ENCODE measurements around the gene LMAN1L.
A peak's percentile ranks its signal among the peaks of the same experiment; 100 is the strongest.

Gene LMAN1L

GRCh38 chr15:74837482-74838136, 25.0 kb downstream of the LMAN1L start:
- DNase-seq (ENCODE audit: low read depth in 2 of 2), result no peak

- no peak for DNase-seq (ENCODE audit: low read depth in 2 of 2)
Observed at GRCh38 chr15:74838137-74838516, 25.5 kb downstream of the LMAN1L start.

- DNase-seq (ENCODE audit: low read depth in 2 of 2), result no peak
Observed at GRCh38 chr15:74838746-74839525, 26.3 kb downstream of the LMAN1L start.

- no peak for DNase-seq (ENCODE audit: low read depth in 2 of 2)
Observed at GRCh38 chr15:74839526-74840395, 27.1 kb downstream of the LMAN1L start.

- no peak for DNase-seq (ENCODE audit: low read depth in 2 of 2)
Observed at GRCh38 chr15:74840851-74841775, 28.5 kb downstream of the LMAN1L start.

- DNase-seq (ENCODE audit: low read depth in 2 of 2), result no peak
Observed at GRCh38 chr15:74841891-74842373, 29.3 kb downstream of the LMAN1L start.

- DNase-seq (ENCODE audit: low read depth in 2 of 2), result peak; percentile 81 to 85
Observed at GRCh38 chr15:74842581-74843444, 30.2 kb downstream of the LMAN1L start, which contains the start of gene ULK3. Gene ULK3 (minus strand): TSS chr15:74843156. CDS start chr15:74843105, 51 bp downstream.

- no peak for DNase-seq (ENCODE audit: low read depth in 2 of 2)
Observed at GRCh38 chr15:74843445-74843828, 30.8 kb downstream of the LMAN1L start.

GRCh38 chr15:74843891-74844299, 31.3 kb downstream of the LMAN1L start:
- no peak for DNase-seq (ENCODE audit: low read depth in 2 of 2)

GRCh38 chr15:74844319-74845207, 31.9 kb downstream of the LMAN1L start:
- no peak for DNase-seq (ENCODE audit: low read depth in 2 of 2)

GRCh38 chr15:74845208-74845568, 32.6 kb downstream of the LMAN1L start:
- DNase-seq (ENCODE audit: low read depth in 2 of 2), result no peak

- DNase-seq (ENCODE audit: low read depth in 2 of 2), result no peak
Observed at GRCh38 chr15:74845581-74845980, 32.9 kb downstream of the LMAN1L start.

GRCh38 chr15:74847432-74847831, 34.8 kb downstream of the LMAN1L start:
- DNase-seq (ENCODE audit: low read depth in 2 of 2), result no peak

GRCh38 chr15:74850393-74850792, 37.8 kb downstream of the LMAN1L start:
- no peak for DNase-seq (ENCODE audit: low read depth in 2 of 2)

GRCh38 chr15:74851960-74852359, 39.3 kb downstream of the LMAN1L start:
- no peak for DNase-seq (ENCODE audit: low read depth in 2 of 2)

- no peak for DNase-seq (ENCODE audit: low read depth in 2 of 2)
Observed at GRCh38 chr15:74854453-74855022, 41.9 kb downstream of the LMAN1L start.

- DNase-seq (ENCODE audit: low read depth in 2 of 2), result no peak
Observed at GRCh38 chr15:74855857-74856256, 43.2 kb downstream of the LMAN1L start.

- no peak for DNase-seq (ENCODE audit: low read depth in 2 of 2)
Observed at GRCh38 chr15:74856537-74856936, 43.9 kb downstream of the LMAN1L start.

Measured in stimulated activated CD8-positive, alpha-beta memory T cell treated with anti-CD3 and anti-CD28 coated beads, Interleukin-2, amount 100 ng/mL, for 1 hour (primary cell).